ENCODE measurements around the gene MAPK9. TPM values are rescaled to one million over a fixed set of nuclear protein-coding genes. Genes with fewer than 3 reads are reported as not detected.
A peak's percentile ranks its signal among the peaks of the same experiment; 100 is the strongest.
"Not testable (repeated sequence)": the region's sequence is repeated elsewhere in the genome, so short reads cannot be mapped to it uniquely, and the experiment has no call there.

MAPK9 gene
- total RNA-seq, 1 donor from 2014 or later = 44.3 TPM

- H3K4me3 Mint-ChIP-seq (ENCODE audit: low read depth) = no peak overlapping the region
- no peaks in the 10 kb centered on the region for H3K9me3 Mint-ChIP-seq
- H3K36me3 Mint-ChIP-seq (ENCODE audit: low read depth) = no peaks in the 10 kb centered on the region
- no peak for DNase-seq (ENCODE audit: low spot score)
- H3K27ac Mint-ChIP-seq = no peak overlapping the region
- H3K4me1 Mint-ChIP-seq (ENCODE audit: low read depth) = peaks cover 2% of the 10 kb centered on the region
- peaks cover 21% of the 10 kb centered on the region for H3K27me3 Mint-ChIP-seq (ENCODE audit: low read depth)
- intact Hi-C loops (cut with micrococcal nuclease) = no loop called here
Observed at GRCh38 chr5:180211761-180212035, 80.2 kb downstream of the MAPK9 start.

GRCh38 chr5:180210961-180211760 lies 80.7 kb downstream of the MAPK9 start:
- peaks cover 2% of the 10 kb centered on the region for H3K4me1 Mint-ChIP-seq (ENCODE audit: low read depth)
- no peak overlapping the region for H3K4me3 Mint-ChIP-seq (ENCODE audit: low read depth)
- intact Hi-C loops (cut with micrococcal nuclease) = no loop called here

GRCh38 chr5:180210077-180210476 lies 81.8 kb downstream of the MAPK9 start:
- H3K36me3 Mint-ChIP-seq (ENCODE audit: low read depth); DNase-seq (ENCODE audit: low spot score); H3K9me3 Mint-ChIP-seq; H3K4me3 Mint-ChIP-seq (ENCODE audit: low read depth); H3K4me1 Mint-ChIP-seq (ENCODE audit: low read depth); H3K27ac Mint-ChIP-seq; intact Hi-C loops (cut with micrococcal nuclease): not testable (repeated sequence)
- peaks cover 25% of the 10 kb centered on the region for H3K27me3 Mint-ChIP-seq (ENCODE audit: low read depth)

More at GRCh38 chr5:180210961-180211760, 80.7 kb downstream of the MAPK9 start:
- Mint-ChIP-seq H3K9me3 (no peaks in the 10 kb centered on the region), H3K27ac (no peak overlapping the region), H3K27me3 (ENCODE audit: low read depth) (peaks cover 23% of the 10 kb centered on the region), H3K36me3 (ENCODE audit: low read depth) (no peaks in the 10 kb centered on the region)
- no peak for DNase-seq (ENCODE audit: low spot score)

- Mint-ChIP-seq H3K27me3 (ENCODE audit: low read depth) (peaks cover 25% of the 10 kb centered on the region), H3K27ac (no peak within 1 kb of the TSS), H3K4me1 (ENCODE audit: low read depth) (peaks cover 2% of the 10 kb centered on the region), H3K4me3 (ENCODE audit: low read depth) (peak within 1 kb of the TSS; percentile 30), H3K36me3 (ENCODE audit: low read depth) (no peaks in the 10 kb centered on the region), H3K9me3 (no peaks in the 10 kb centered on the region)
- intact Hi-C loops (cut with micrococcal nuclease) = loop anchor here (2.0 kb wide), 1 partner anchor 82 kb away; no protein-coding TSS in a partner anchor
- DNase-seq (ENCODE audit: low spot score) = peak; percentile 58
Observed at GRCh38 chr5:180209137-180209581, 82.7 kb downstream of the MAPK9 start, which contains the start of gene RASGEF1C. RASGEF1C (minus strand) TSS chr5:180209211; CDS start chr5:180138052, 71,159 bp downstream.

GRCh38 chr5:180208435-180209081 lies 83.3 kb downstream of the MAPK9 start:
- H3K9me3 Mint-ChIP-seq = no peaks in the 10 kb centered on the region

GRCh38 chr5:180208038-180208434 lies 83.8 kb downstream of the MAPK9 start:
- no peak for DNase-seq (ENCODE audit: low spot score)
- intact Hi-C loops (cut with micrococcal nuclease) = loop anchor here (2.0 kb wide), 1 partner anchor 81 kb away; no protein-coding TSS in a partner anchor
- Mint-ChIP-seq H3K4me3 (ENCODE audit: low read depth) (no peak overlapping the region), H3K4me1 (ENCODE audit: low read depth) (peaks cover 2% of the 10 kb centered on the region), H3K27me3 (ENCODE audit: low read depth) (peaks cover 25% of the 10 kb centered on the region), H3K27ac (no peak overlapping the region), H3K36me3 (ENCODE audit: low read depth) (no peaks in the 10 kb centered on the region), H3K9me3 (no peaks in the 10 kb centered on the region)

More at GRCh38 chr5:180208435-180209081, 83.3 kb downstream of the MAPK9 start:
- Mint-ChIP-seq H3K27me3 (ENCODE audit: low read depth) (peaks cover 25% of the 10 kb centered on the region), H3K36me3 (ENCODE audit: low read depth) (no peaks in the 10 kb centered on the region), H3K4me1 (ENCODE audit: low read depth) (peaks cover 2% of the 10 kb centered on the region), H3K27ac (no peak overlapping the region), H3K4me3 (ENCODE audit: low read depth) (peak overlapping the region; percentile 28)
- DNase-seq (ENCODE audit: low spot score) = no peak
- intact Hi-C loops (cut with micrococcal nuclease) = loop anchor here (2.0 kb wide), 1 partner anchor 82 kb away; no protein-coding TSS in a partner anchor

GRCh38 chr5:180207593-180207992 lies 84.3 kb downstream of the MAPK9 start:
- intact Hi-C loops (cut with micrococcal nuclease) = no loop called here
- peaks cover 25% of the 10 kb centered on the region for H3K27me3 Mint-ChIP-seq (ENCODE audit: low read depth)
- no peaks in the 10 kb centered on the region for H3K9me3 Mint-ChIP-seq

GRCh38 chr5:180206993-180207392 lies 84.9 kb downstream of the MAPK9 start:
- no peaks in the 10 kb centered on the region for H3K9me3 Mint-ChIP-seq
- H3K27me3 Mint-ChIP-seq (ENCODE audit: low read depth) = peaks cover 25% of the 10 kb centered on the region
- no peaks in the 10 kb centered on the region for H3K36me3 Mint-ChIP-seq (ENCODE audit: low read depth)
- no peak for DNase-seq (ENCODE audit: low spot score)
- H3K27ac Mint-ChIP-seq = no peak overlapping the region
- peaks cover 2% of the 10 kb centered on the region for H3K4me1 Mint-ChIP-seq (ENCODE audit: low read depth)
- intact Hi-C loops (cut with micrococcal nuclease) = no loop called here
- peak overlapping the region; percentile 5 for H3K4me3 Mint-ChIP-seq (ENCODE audit: low read depth)

More at GRCh38 chr5:180207593-180207992, 84.3 kb downstream of the MAPK9 start:
- Mint-ChIP-seq H3K27ac (no peak overlapping the region), H3K36me3 (ENCODE audit: low read depth) (no peaks in the 10 kb centered on the region), H3K4me3 (ENCODE audit: low read depth) (no peak overlapping the region), H3K4me1 (ENCODE audit: low read depth) (peaks cover 2% of the 10 kb centered on the region)
- no peak for DNase-seq (ENCODE audit: low spot score)

GRCh38 chr5:180205916-180206315 lies 86.0 kb downstream of the MAPK9 start:
- Mint-ChIP-seq H3K27ac (no peak overlapping the region), H3K4me1 (ENCODE audit: low read depth) (peaks cover 2% of the 10 kb centered on the region), H3K9me3 (no peaks in the 10 kb centered on the region), H3K27me3 (ENCODE audit: low read depth) (peaks cover 25% of the 10 kb centered on the region), H3K36me3 (ENCODE audit: low read depth) (no peaks in the 10 kb centered on the region), H3K4me3 (ENCODE audit: low read depth) (no peak overlapping the region)
- intact Hi-C loops (cut with micrococcal nuclease) = no loop called here
- DNase-seq (ENCODE audit: low spot score) = no peak

- DNase-seq (ENCODE audit: low spot score) = no peak
- Mint-ChIP-seq H3K27me3 (ENCODE audit: low read depth) (peaks cover 19% of the 10 kb centered on the region), H3K9me3 (no peaks in the 10 kb centered on the region), H3K27ac (no peak overlapping the region), H3K36me3 (ENCODE audit: low read depth) (no peaks in the 10 kb centered on the region), H3K4me3 (ENCODE audit: low read depth) (no peak overlapping the region), H3K4me1 (ENCODE audit: low read depth) (peaks cover 2% of the 10 kb centered on the region)
- intact Hi-C loops (cut with micrococcal nuclease) = no loop called here
Observed at GRCh38 chr5:180204276-180204819, 87.5 kb downstream of the MAPK9 start.

- intact Hi-C loops (cut with micrococcal nuclease) = no loop called here
- Mint-ChIP-seq H3K4me3 (ENCODE audit: low read depth) (no peak overlapping the region), H3K4me1 (ENCODE audit: low read depth) (peaks cover 2% of the 10 kb centered on the region), H3K36me3 (ENCODE audit: low read depth) (no peaks in the 10 kb centered on the region), H3K27me3 (ENCODE audit: low read depth) (peaks cover 14% of the 10 kb centered on the region), H3K9me3 (no peaks in the 10 kb centered on the region), H3K27ac (no peak overlapping the region)
- no peak for DNase-seq (ENCODE audit: low spot score)
Observed at GRCh38 chr5:180202939-180203573, 88.8 kb downstream of the MAPK9 start.

- Mint-ChIP-seq H3K9me3 (no peaks in the 10 kb centered on the region), H3K4me3 (ENCODE audit: low read depth) (no peak overlapping the region), H3K4me1 (ENCODE audit: low read depth) (no peaks in the 10 kb centered on the region), H3K36me3 (ENCODE audit: low read depth) (no peaks in the 10 kb centered on the region), H3K27me3 (ENCODE audit: low read depth) (peaks cover 2% of the 10 kb centered on the region), H3K27ac (no peak overlapping the region)
- intact Hi-C loops (cut with micrococcal nuclease) = no loop called here
- no peak for DNase-seq (ENCODE audit: low spot score)
Observed at GRCh38 chr5:180201051-180201987, 90.6 kb downstream of the MAPK9 start.
